GM18511 (cell line): Measurements from ENCODE around the gene ARSK.
A peak's percentile ranks its signal among the peaks of the same experiment; 100 is the strongest.

Experiments
- ATAC-seq: cut with Tn5 transposase; IDR thresholded peaks from one replicate; pipeline ENCODE4 v1.9.1; 2021; ENCODE audit warnings: mild to moderate bottlenecking, moderate library complexity; ENCODE audit not compliant: unreplicated experiment

Gene ARSK

DNA sequence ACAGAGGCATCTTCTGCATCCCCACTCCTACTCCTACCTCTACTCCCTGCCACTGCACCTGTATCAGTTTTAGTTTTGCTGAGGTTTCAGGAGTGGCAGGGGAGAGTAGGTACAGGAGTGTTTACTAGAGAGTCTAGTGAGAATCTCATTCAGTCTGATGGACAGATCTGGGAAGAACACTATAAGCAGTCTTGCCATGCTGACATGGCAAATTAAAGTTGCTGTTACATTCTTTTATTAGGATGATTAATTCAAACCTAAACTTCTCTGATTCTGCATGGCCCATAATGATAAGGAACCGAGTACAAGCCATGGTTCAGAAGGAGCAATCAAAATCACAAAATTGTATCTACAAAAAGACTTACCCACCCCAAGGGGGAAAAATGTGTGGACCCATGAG is 7.4 kb downstream of the ARSK start:
- no peak for ATAC-seq

DNA sequence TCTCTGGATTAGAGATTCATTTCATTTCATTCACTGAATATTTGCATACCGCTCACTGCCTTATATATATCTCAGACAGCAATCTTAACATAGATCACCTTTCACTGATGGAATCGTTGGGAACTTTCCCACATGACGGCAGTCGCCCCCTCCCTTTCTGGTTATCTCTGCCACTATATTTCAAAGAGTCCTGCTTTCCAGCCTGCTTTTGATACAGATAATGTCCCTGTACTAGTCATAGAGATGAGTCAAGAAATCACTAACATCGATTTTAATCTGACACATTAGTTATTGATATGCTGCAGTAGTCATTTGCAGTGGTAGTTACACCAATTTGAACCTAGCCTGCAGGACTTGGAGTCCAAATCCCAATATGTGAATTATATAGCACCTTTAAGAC is 8.5 kb downstream of the ARSK start:
- ATAC-seq = no peak

DNA sequence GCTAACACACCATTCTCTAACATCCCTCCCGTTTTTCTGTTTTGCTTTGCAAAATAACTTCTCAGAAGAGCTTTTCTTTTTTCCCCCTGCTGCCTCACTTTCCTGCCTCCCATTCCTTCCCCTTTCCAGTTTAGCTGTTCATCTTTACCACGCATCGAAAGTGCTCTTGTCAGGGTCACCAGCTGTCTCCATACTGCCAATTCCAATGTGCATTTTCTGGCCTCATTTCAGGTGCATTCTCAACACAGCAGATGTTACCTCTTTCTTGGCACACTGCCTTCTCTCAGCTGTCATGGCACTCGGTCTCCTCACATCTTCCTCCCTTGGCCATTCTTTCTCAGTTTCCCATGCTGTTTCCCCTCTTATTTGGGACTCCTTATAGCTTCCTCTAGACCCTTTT is 9.5 kb downstream of the ARSK start:
- no peak for ATAC-seq

DNA sequence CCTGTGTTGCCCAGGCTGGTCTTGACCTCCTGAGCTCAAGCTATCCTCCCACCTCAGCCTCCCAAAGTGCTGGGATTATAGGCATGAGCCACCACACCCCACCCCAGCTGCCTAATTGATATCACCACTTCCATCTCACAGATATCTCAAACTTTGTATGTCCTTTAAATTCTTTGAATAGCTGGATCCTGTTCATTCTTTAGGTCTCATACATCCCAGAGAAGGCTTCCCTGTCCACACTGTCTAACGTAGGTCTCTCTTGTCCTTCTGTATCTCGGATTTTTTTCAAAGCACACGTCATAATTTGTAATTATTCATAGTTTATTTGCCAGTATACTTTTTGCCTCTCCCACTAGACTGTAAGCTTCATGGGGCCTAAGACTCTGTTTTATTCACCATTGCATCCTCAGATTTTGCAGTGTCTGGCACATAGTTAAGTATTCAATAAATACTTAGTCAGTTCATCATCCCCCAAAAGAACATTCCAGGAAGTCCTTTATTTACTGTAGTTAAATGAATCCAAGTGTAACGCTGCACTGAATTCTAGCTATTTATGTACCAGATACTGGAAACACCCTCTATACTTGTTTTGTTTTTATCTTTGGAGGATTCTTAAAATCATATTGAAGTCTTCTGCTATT is 10.5 kb downstream of the ARSK start:
- ATAC-seq = no peak

DNA sequence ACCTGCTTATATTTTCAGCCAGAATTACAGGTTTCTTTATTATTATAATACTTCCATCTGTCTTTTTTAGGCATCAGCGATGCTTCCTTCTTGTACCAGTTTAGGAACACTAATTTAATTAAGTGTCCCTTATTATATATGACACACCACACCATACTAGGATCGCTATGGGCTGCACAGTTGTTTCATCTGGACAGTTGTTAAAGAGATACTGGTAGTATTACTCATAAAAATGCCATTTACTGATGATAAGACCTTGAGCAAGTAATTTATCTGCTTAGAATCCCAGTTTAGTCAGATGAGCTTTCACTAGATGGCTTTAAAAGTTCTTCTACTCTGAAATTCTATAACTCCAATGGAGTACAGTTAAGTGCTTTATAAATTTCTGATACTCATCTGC is 17.1 kb downstream of the ARSK start:
- ATAC-seq = no peak

DNA sequence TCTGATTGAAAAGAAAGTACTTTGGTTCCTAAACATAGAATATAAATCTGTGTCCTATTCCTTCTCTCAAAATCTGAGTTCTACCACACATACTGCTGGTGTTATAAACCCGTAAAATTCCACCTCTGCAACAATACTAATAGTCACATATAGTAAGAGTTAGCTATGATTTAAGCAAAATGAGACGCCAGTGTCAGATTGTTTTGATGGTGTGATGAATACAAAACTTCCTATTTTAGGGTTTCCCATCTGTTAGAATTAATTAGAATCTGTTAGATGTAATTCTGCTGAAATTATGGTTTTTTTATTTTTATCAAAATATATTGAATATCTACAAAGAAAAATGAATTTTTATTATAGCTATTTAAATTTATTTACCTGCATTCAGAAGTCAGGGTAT is 26.7 kb downstream of the ARSK start:
- ATAC-seq = no peak

DNA sequence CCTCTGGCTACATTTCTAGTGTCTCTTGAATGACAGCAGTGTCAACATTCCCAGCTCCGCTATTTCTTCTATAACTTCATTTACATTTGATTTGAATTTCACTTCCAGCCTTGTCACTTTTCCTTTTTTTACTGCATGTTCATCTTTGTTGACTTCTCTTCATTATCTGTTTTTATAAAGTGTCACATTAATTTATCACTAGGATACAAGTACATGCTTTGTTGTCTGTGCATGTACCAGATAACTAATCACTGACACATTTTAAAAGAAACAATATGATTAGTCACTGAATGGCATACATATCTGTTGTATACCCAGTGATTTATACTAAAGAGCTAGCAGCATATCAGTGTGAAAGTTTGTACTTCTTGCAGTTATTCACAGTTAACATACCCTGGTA is 29.1 kb downstream of the ARSK start:
- ATAC-seq = no peak

DNA sequence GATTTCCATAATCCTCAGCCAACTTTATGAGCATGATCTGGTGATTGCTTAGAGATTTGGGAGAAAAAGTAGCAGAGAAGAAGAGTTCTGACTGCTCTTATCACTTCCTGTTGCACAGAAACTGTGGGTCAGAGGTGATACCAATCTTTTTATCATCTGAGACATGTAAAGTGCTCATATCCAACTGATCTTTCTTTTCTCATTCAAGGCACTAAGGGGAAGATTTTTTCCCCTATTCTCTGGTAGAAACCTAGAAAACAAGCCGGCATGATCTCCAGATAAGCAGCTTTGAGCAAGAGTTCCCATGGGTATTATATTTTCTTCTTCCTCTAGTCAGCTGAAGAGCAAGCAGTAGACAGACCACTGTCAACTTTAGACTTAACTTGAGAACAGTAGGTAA is 36.0 kb downstream of the ARSK start:
- ATAC-seq = peak; percentile 62

DNA sequence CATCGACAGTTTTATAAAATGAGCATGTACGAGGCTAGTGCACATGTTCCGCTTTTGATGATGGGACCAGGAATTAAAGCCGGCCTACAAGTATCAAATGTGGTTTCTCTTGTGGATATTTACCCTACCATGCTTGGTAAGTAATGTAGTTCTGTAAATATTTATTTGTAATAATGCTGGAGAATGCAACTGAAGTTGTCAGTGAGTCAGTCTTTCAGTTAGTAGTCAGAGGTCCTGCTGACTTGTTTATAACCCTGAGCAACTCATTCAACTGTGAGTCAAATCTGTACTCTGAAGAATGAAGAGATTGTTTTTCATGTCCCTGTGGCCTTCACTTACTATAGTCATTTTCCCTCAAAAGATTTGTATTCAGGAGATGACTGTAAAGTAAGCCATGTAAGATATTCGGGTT is 36.6 kb downstream of the ARSK start:
- peak; percentile 86 for ATAC-seq

DNA sequence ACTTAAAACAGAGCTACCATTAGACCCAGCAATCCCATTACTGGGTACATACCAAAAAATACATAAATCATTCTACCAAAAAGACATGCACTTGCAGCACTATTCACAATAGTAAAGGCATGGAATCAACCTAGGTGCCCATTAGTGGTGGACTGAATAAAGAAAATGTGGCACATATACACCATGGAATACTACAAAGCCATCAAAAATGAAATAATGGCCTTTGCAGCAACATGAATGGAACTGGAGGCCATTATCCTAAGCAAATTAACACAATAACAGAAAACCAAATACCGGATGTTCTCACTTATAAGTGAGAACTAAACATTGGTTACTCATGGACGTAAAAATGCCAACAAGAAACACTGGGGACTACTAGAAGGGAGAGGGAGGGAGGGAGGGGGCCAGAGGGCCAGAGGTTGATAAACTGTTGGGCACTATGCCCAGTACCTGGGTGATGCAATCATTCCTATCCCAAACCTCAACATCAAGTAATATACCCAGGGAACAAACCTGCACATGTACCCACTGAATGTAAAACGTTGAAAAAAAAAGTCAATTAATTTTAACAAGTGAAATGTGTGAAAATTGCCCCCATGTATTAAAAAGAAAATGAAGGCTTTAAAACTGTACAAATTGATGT is 40.5 kb downstream of the ARSK start:
- no peak for ATAC-seq

DNA sequence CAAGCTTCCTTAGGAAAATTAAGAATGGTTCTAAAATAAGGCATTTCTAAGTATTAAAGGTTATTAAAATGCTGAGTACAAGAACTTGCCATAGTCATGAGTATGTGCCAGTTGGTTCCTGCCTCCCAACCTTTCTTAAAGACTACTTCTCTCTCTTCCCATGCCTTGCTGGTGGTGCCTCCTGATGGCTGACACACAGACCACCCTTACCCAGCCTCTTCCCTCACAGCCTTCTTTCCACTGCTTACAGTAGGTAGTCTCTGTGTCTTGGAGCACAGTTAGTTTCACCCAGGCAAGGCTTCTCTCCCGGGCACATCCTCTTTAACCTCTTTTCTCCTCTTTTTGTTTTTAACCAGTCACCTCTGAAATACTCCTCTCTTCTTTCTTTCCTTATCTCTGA is 44.4 kb downstream of the ARSK start:
- no peak for ATAC-seq

DNA sequence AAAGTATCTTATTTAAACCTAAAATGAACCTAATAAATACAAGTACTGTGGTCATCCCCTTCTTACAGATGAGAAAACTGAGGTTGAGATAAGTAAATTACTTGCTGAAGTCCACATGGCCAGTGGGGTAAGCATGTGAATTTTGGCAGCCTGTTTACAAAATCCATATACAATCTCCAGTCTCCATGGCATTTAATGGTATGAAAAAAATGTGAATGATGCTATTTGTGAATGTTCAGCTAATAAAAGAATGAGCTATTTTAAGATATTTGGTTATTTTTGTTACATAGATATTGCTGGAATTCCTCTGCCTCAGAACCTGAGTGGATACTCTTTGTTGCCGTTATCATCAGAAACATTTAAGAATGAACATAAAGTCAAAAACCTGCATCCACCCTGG is 45.7 kb downstream of the ARSK start:
- ATAC-seq = no peak

DNA sequence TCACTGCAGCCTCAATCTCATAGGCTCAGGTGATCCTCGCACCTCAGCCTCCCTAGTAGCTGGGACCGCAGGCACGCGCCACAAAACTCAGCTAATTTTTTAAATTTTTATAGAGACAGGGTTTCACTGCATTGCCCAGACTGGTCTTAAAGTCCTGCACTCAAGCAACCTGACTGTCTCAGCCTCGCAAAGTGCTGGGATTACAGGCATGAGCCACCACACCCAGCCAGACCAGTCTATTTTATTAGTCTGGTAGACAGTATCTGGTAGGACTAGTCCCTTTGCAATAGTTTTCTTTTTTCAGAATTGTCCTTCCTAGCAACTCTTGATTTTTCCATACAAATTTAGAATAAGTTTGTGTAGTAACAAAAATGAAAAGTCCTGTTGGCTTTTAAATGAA is 50.9 kb downstream of the ARSK start:
- no peak for ATAC-seq

DNA sequence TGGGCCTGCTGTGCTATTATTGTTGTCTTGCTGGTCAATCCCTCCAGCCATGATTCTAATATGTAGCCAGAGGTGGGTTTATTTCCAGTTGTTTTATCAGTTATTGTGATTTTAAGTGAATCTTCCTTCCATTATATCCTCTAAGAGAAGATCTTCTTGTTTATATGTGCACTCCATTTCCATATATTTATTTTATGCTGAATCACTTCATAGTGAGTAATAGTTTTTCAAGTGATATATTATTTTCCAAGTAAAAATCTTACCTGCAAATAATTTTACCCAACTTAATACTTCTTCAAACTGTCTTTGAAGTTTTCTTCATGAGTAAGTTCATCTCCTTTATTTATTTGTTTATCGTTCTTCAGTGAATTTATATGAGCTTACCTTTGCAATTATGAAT is 51.5 kb downstream of the ARSK start:
- no peak for ATAC-seq

DNA sequence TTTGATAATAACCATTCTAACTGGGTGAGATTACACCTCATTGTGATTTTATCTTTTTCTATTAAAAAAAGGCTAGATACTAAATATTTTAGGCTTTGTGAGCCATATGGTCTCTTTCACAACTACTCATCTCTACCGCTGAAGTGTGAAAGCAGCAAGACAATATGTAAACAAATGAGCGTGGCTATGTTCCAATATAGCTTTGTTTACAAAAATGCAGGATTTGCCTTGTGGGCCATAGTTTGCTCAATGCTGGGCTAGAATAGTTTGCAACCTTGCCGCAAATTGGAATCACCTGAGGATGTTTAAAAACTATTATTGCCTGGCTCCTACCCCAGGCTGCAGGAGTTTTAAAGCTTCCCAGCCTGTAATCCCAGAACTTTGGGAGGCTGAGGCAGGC is 54.8 kb downstream of the ARSK start:
- no peak for ATAC-seq

DNA sequence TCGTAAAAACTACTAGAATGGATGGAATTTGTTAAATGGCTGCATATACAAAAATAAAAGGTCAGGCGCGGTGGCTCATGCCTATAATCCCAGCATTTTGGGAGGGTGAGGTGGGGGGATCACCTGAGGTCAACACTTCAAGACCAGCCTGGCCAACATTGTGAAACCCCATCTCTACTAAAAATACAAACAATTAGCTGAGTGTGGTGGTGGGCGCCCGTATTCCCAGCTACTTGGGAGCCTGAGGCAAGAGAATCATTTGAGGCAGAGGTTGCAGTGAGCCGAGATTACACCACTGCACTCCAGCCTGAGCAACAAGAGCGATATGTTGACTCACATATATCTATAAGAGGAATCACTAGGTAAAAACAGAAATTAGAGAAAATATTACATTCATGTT is 55.6 kb downstream of the ARSK start:
- no peak for ATAC-seq

DNA sequence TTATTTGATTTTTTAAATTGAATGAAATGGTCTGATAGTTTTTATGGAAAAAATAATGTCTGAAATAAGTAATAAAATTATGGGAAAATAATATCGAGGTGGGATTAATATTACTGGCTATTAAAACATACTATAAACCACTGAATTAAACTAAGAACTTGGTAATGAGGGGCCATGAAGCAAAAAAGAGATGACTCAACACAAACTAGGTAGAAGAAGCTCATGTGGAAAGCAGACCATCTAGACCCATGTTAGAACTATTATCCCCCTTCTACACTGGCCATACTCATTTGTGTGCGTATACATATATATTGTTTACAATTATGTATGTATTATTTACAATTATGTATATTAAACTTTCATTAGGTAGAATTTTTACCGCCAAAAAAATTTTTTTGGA is 56.5 kb downstream of the ARSK start:
- no peak for ATAC-seq

DNA sequence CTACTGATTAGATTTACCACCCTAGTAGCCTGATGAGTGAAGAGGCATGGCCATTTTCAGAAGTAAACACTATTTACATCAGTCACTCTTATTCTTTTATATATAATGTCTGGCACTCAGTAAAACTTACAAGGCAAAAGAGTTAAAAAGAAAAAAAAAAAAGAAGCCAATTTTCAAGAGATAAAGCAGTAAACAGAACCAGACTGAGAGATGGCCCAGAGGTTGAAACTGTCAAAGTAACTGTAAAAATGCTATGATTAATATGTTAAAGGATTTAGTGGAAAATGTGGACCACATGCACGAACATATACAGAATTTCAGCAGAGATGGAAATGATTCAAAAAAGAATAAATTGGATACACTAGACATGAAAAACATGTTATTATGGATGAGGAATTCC is 58.6 kb downstream of the ARSK start:
- ATAC-seq = no peak

DNA sequence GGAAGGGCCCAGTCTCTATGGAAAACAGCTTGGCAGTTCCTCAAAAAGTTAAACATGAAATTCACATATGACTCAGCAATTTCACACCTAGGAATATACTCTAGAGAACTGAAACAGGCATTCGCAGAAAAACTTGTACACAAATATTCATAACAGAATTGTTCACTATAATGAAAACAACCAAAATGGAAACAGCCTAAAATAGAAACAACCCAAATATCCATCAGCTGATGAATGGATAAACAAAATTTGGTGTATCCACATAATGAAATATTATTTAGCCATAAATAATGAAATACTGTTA is 60.2 kb downstream of the ARSK start:
- peak; percentile 62 for ATAC-seq

DNA sequence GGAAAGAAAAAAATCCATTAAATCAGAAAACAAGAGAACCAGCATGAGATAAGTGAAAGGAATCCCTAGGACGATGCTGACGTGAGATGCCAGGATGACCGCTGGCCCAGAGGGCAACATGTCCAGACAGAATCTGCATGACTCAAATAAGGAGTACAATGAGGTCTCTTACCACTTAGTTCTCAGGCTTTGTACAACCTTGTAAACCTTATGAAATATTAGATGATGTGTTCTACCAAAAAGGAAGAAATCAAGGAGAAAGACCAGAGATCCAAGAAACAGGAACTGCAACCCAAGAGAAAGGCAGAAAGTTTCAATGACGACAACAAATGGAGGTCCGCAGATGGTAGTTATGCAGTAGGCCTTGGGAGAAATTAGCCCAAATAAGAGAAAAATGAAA is 62.2 kb downstream of the ARSK start:
- no peak for ATAC-seq

DNA sequence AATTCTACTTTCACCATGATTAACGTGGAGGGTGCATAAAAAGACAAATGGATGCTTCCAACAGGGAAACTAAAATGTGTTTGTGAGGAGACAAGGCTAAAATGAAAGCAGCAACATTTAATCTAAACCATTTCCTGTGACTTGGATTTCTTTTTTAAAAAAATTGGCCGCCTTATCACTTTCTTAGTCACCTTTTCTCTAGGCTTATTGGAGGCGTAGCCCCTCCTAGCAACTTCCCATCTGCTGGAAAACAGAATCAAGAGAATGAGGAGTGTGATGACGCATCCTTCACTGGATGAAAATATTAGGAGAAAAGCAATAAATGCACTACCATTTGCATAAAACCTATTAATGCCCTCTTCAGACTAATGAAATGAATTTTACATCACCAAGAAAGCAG is 64.2 kb downstream of the ARSK start:
- no peak for ATAC-seq

DNA sequence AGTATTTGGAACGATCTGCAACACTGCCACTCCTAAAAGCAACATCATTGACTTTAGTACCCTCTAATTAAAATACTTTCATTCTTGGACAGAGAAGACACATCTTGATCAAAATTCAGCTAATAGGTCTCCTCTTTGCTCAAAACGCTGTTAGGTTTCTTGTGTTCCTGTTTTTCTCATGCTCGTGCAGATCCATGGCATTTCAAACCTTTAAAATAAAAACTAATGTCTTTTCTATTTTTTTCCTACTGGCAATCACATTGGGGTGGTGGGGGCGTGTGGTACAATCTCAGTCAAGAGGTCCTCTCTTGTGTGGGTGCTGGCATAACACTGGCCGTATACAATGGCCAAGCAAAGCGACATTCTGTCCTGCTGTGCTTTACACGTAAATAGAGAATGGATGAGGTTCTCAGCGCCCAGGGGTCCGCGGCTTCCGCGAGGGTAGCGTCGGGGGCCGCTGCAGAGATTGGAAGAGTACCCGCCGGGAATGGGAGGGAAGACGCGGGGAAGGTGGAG is 64.7 kb downstream of the ARSK start:
- no peak for ATAC-seq
